ENCODE measurements around the gene BCAS1. TPM values are rescaled to one million over a fixed set of nuclear protein-coding genes. Genes with fewer than 3 reads are reported as not detected.

The BCAS1 gene
- total RNA-seq, 2 donors from 2014 or later = not detected

- DNase-seq = no peak
- H3K4me3 Mint-ChIP-seq = no peak overlapping the region
- peaks cover 10% of the 10 kb centered on the region for H3K9me3 Mint-ChIP-seq
- Histone ChIP-seq H3K9me3 (ENCODE audit: control insufficient read depth, low read length) (peaks cover 15% of the 10 kb centered on the region), H3K4me3 (ENCODE audit: low read length) (no peak overlapping the region), H3K9ac (ENCODE audit: extremely low read depth, low read length, poor library complexity, severe bottlenecking) (no peak overlapping the region), H3K27me3 (ENCODE audit: control insufficient read depth, insufficient read depth, low read length, poor library complexity, severe bottlenecking) (no peaks in the 10 kb centered on the region), H3K4me1 (ENCODE audit: control insufficient read depth, insufficient read depth, low read length) (no peaks in the 10 kb centered on the region), H3K36me3 (ENCODE audit: control insufficient read depth, insufficient read depth, low read length) (no peaks in the 10 kb centered on the region), H3K27ac (ENCODE audit: low read depth, low read length) (no peak overlapping the region)
- TF ChIP-seq, protein P1, sequence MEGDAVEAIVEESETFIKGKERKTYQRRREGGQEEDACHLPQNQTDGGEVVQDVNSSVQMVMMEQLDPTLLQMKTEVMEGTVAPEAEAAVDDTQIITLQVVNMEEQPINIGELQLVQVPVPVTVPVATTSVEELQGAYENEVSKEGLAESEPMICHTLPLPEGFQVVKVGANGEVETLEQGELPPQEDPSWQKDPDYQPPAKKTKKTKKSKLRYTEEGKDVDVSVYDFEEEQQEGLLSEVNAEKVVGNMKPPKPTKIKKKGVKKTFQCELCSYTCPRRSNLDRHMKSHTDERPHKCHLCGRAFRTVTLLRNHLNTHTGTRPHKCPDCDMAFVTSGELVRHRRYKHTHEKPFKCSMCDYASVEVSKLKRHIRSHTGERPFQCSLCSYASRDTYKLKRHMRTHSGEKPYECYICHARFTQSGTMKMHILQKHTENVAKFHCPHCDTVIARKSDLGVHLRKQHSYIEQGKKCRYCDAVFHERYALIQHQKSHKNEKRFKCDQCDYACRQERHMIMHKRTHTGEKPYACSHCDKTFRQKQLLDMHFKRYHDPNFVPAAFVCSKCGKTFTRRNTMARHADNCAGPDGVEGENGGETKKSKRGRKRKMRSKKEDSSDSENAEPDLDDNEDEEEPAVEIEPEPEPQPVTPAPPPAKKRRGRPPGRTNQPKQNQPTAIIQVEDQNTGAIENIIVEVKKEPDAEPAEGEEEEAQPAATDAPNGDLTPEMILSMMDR (conservative IDR thresholded peaks at IDR 0.05) = no peak
- peaks cover 4% of the 10 kb centered on the region for H3K4me1 Mint-ChIP-seq
- no peak overlapping the region for H3K27ac Mint-ChIP-seq
- peaks cover 2% of the 10 kb centered on the region for H3K36me3 Mint-ChIP-seq (ENCODE audit: low read depth)
- WGBS, 2 experiments (ENCODE audit: insufficient coverage in 1 of 2, insufficient read length in 1 of 2) = 87 to 91% methylated on average over 4 to 6 of the region's 6 CpGs
- no peaks in the 10 kb centered on the region for H3K27me3 Mint-ChIP-seq (ENCODE audit: insufficient read depth)
These were observed 115.4 kb downstream of the BCAS1 start for GRCh38 chr20:53954723-53955658.

- no peaks in the 10 kb centered on the region for H3K27me3 ChIP-seq (ENCODE audit: control insufficient read depth, insufficient read depth, low read length, poor library complexity, severe bottlenecking)
- DNase-seq = no peak
- no peak overlapping the region for H3K9ac ChIP-seq (ENCODE audit: extremely low read depth, low read length, poor library complexity, severe bottlenecking)
- H3K4me1 Mint-ChIP-seq = peaks cover 8% of the 10 kb centered on the region
- H3K27ac Mint-ChIP-seq = no peak overlapping the region
- no peak overlapping the region for H3K4me3 ChIP-seq (ENCODE audit: low read length)
- H3K27ac ChIP-seq (ENCODE audit: low read depth, low read length) = no peak overlapping the region
- no peaks in the 10 kb centered on the region for H3K36me3 ChIP-seq (ENCODE audit: control insufficient read depth, insufficient read depth, low read length)
- no peaks in the 10 kb centered on the region for H3K4me1 ChIP-seq (ENCODE audit: control insufficient read depth, insufficient read depth, low read length)
- peaks cover 2% of the 10 kb centered on the region for H3K36me3 Mint-ChIP-seq (ENCODE audit: low read depth)
- peaks cover 10% of the 10 kb centered on the region for H3K9me3 Mint-ChIP-seq
- WGBS, 2 experiments (ENCODE audit: insufficient coverage in 1 of 2, insufficient read length in 1 of 2) = 92 to 100% methylated on average over 2 to 3 of the region's 4 CpGs
- H3K27me3 Mint-ChIP-seq (ENCODE audit: insufficient read depth) = no peaks in the 10 kb centered on the region
- TF ChIP-seq, protein P1 (conservative IDR thresholded peaks at IDR 0.05) = no peak
- H3K9me3 ChIP-seq (ENCODE audit: control insufficient read depth, low read length) = peaks cover 15% of the 10 kb centered on the region
- no peak overlapping the region for H3K4me3 Mint-ChIP-seq
These were observed 117.8 kb downstream of the BCAS1 start for GRCh38 chr20:53952528-53953096.

DNA sequence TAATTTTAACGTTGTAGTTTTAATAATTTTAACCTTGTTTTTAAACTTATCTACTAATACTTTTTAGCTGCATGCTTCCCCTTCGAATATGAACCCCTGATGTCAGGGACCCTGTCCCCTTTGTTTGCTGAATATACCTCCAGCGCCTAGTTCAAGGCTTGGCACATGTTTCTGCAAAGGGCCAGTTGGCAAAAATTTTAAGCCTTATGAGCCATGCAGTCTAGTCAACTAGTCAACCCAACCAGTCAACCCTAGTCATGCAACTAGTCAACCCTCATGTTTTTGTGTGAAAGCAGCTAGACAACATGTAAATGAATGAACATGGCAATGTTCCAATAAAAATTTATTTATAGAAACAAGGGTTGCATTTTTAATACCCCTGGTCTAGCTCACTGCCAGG lies 119.8 kb downstream of the BCAS1 start:
- H3K9me3 ChIP-seq (ENCODE audit: control insufficient read depth, low read length) = peaks cover 10% of the 10 kb centered on the region
- no peak for DNase-seq
- H3K27ac ChIP-seq (ENCODE audit: low read depth, low read length) = no peak overlapping the region
- Mint-ChIP-seq H3K36me3 (ENCODE audit: low read depth) (peaks cover 2% of the 10 kb centered on the region), H3K9me3 (peaks cover 10% of the 10 kb centered on the region), H3K27ac (no peak overlapping the region), H3K27me3 (ENCODE audit: insufficient read depth) (no peaks in the 10 kb centered on the region), H3K4me1 (peaks cover 8% of the 10 kb centered on the region), H3K4me3 (no peak overlapping the region)
- H3K9ac ChIP-seq (ENCODE audit: extremely low read depth, low read length, poor library complexity, severe bottlenecking) = no peak overlapping the region
- H3K4me1 ChIP-seq (ENCODE audit: control insufficient read depth, insufficient read depth, low read length) = no peaks in the 10 kb centered on the region
- H3K36me3 ChIP-seq (ENCODE audit: control insufficient read depth, insufficient read depth, low read length) = no peaks in the 10 kb centered on the region
- no peak overlapping the region for H3K4me3 ChIP-seq (ENCODE audit: low read length)
- TF ChIP-seq, protein P1 (conservative IDR thresholded peaks at IDR 0.05) = no peak
- WGBS, 2 experiments (ENCODE audit: insufficient coverage in 1 of 2, insufficient read length in 1 of 2) = 94 to 95% methylated on average over 2 of the region's 3 CpGs
- no peaks in the 10 kb centered on the region for H3K27me3 ChIP-seq (ENCODE audit: control insufficient read depth, insufficient read depth, low read length, poor library complexity, severe bottlenecking)
